ENCODE results near the gene SDC4.
A peak's percentile ranks its signal among the peaks of the same experiment; 100 is the strongest.

Gene SDC4

GRCh38 chr20:45305262-45305661, 43.0 kb downstream of the SDC4 start:
- no peaks in the 10 kb centered on the region for H3K27me3 ChIP-seq (replicated peaks)
- no peak for DNase-seq
- peak; percentile 37 for TF ChIP-seq CTCF (IDR thresholded peaks at IDR 0.05; ENCODE audit: low read depth, low read length, missing control alignments)

GRCh38 chr20:45304464-45304999, 43.7 kb downstream of the SDC4 start:
- Histone ChIP-seq H3K36me3 (replicated peaks) (no peaks in the 10 kb centered on the region), H3K4me3 (ENCODE audit: low read depth, low read length) (no peak overlapping the region), H3K27ac (no peak overlapping the region), H3K27me3 (replicated peaks) (no peaks in the 10 kb centered on the region)
- TF ChIP-seq CTCF (IDR thresholded peaks at IDR 0.05; ENCODE audit: low read depth, low read length, missing control alignments): no peak
- no peak for DNase-seq
- in situ Hi-C loops (cut with HindIII; ENCODE audit: low pct_ligation_motif_present, low sequenced_read_pairs): no loop called here

More at GRCh38 chr20:45305262-45305661, 43.0 kb downstream of the SDC4 start:
- H3K27ac ChIP-seq: no peak overlapping the region
- no peak overlapping the region for H3K4me3 ChIP-seq (ENCODE audit: low read depth, low read length)
- in situ Hi-C loops (cut with HindIII; ENCODE audit: low pct_ligation_motif_present, low sequenced_read_pairs): no loop called here
- H3K36me3 ChIP-seq (replicated peaks): no peaks in the 10 kb centered on the region

- H3K27me3 ChIP-seq (replicated peaks): no peaks in the 10 kb centered on the region
- DNase-seq: no peak
Observed at GRCh38 chr20:45303586-45304463, 44.4 kb downstream of the SDC4 start.

GRCh38 chr20:45301824-45302271, 46.4 kb downstream of the SDC4 start:
- TF ChIP-seq CTCF (IDR thresholded peaks at IDR 0.05; ENCODE audit: low read depth, low read length, missing control alignments): no peak
- Histone ChIP-seq H3K4me3 (ENCODE audit: low read depth, low read length) (no peak overlapping the region), H3K27me3 (replicated peaks) (no peaks in the 10 kb centered on the region), H3K27ac (no peak overlapping the region), H3K36me3 (replicated peaks) (no peaks in the 10 kb centered on the region)
- in situ Hi-C loops (cut with HindIII; ENCODE audit: low pct_ligation_motif_present, low sequenced_read_pairs): no loop called here
- no peak for DNase-seq

More at GRCh38 chr20:45303586-45304463, 44.4 kb downstream of the SDC4 start:
- TF ChIP-seq CTCF (IDR thresholded peaks at IDR 0.05; ENCODE audit: low read depth, low read length, missing control alignments): no peak
- no peak overlapping the region for H3K27ac ChIP-seq
- in situ Hi-C loops (cut with HindIII; ENCODE audit: low pct_ligation_motif_present, low sequenced_read_pairs): no loop called here
- no peak overlapping the region for H3K4me3 ChIP-seq (ENCODE audit: low read depth, low read length)
- H3K36me3 ChIP-seq (replicated peaks): no peaks in the 10 kb centered on the region

- Histone ChIP-seq H3K36me3 (replicated peaks) (no peaks in the 10 kb centered on the region), H3K27me3 (replicated peaks) (no peaks in the 10 kb centered on the region), H3K4me3 (ENCODE audit: low read depth, low read length) (no peak overlapping the region), H3K27ac (no peak overlapping the region)
- peak; percentile 74 for TF ChIP-seq CTCF (IDR thresholded peaks at IDR 0.05; ENCODE audit: low read depth, low read length, missing control alignments)
- in situ Hi-C loops (cut with HindIII; ENCODE audit: low pct_ligation_motif_present, low sequenced_read_pairs): no loop called here
- peak; percentile 38 for DNase-seq
Observed at GRCh38 chr20:45300961-45301360, 47.3 kb downstream of the SDC4 start.
